SK-N-SH treated with all-trans-retinoic acid at 6 μM for 48 hours (cell line): ENCODE measurements around the gene PPFIA1.

Source experiments
- ARNTL ChIP-seq: fragments of 450-650 bp; formaldehyde crosslinking; IDR thresholded peaks from 2 replicates; pipeline ENCODE4 v1.5.0; 2020; ENCODE audit warnings: low read depth, mild to moderate bottlenecking, moderate library complexity, borderline replicate concordance
- CSDC2 ChIP-seq: fragments of 250-450 bp; sonication (Bioruptor Pico); IDR thresholded peaks from 2 replicates; pipeline ENCODE4 v1.5.0; 2020; ENCODE audit warnings: mild to moderate bottlenecking, moderate library complexity
- ISL1 ChIP-seq: fragments of 250-450 bp; sonication (Bioruptor Pico); IDR thresholded peaks from 2 replicates; pipeline ENCODE4 v2.1.2; 2022; ENCODE audit warnings: mild to moderate bottlenecking, moderate library complexity
- OSR1 ChIP-seq: fragments of 250-450 bp; sonication (Bioruptor Pico); IDR thresholded peaks from 2 replicates; pipeline ENCODE4 v1.8.0; 2022; ENCODE audit warnings: moderate library complexity, mild to moderate bottlenecking, inconsistent platforms
- PPARA ChIP-seq: fragments of 250-450 bp; sonication (Bioruptor Pico); IDR thresholded peaks from 2 replicates; pipeline ENCODE4 v1.5.0; 2020; ENCODE audit warnings: mild to moderate bottlenecking, borderline replicate concordance
- RARB ChIP-seq: fragments of 250-450 bp; sonication (Bioruptor Pico); IDR thresholded peaks from 2 replicates; pipeline ENCODE4 v1.8.0; 2021; ENCODE audit warnings: mild to moderate bottlenecking, moderate library complexity
- SNAI2 ChIP-seq: fragments of 250-450 bp; sonication (Bioruptor Pico); IDR thresholded peaks from 2 replicates; pipeline ENCODE4 v1.5.0; 2020; ENCODE audit warnings: mild to moderate bottlenecking, moderate library complexity
- ZFP3 ChIP-seq: fragments of 250-450 bp; sonication (Bioruptor Pico); IDR thresholded peaks from 2 replicates; pipeline ENCODE4 v1.5.0; 2020; ENCODE audit warnings: mild to moderate bottlenecking, moderate library complexity
- ZFP30 ChIP-seq: fragments of 450-650 bp; formaldehyde crosslinking; IDR thresholded peaks from 2 replicates; pipeline ENCODE4 v1.5.0; 2022; ENCODE audit warnings: mild to moderate bottlenecking, moderate library complexity
- ZNF565 ChIP-seq: fragments of 450-650 bp; formaldehyde crosslinking; conservative IDR thresholded peaks from 2 replicates; pipeline ENCODE4 v1.5.0; 2020; ENCODE audit warnings: low read depth, mild to moderate bottlenecking, moderate library complexity

- TF ChIP-seq ZFP30 (CRISPR knock-in tag) (no peak), ARNTL (CRISPR knock-in tag) (no peak), RARB (CRISPR knock-in tag) (no peak), CSDC2 (CRISPR knock-in tag) (no peak), ISL1 (no peak), SNAI2 (CRISPR knock-in tag) (no peak), ZNF565 (no peak), PPARA (no peak), ZFP3 (CRISPR knock-in tag) (no peak), OSR1 (no peak)
Measured at GRCh38 chr11:70328556-70328955, 58.1 kb downstream of the PPFIA1 start.
